GM13976 (cell line): ENCODE data around the gene KRTAP20-3.

Experiments used
- DNase-seq: peaks from one replicate; pipeline ENCODE4 v3.0.0; 2012; ENCODE audit warnings: low spot score
- CTCF ChIP-seq: IDR thresholded peaks from 2 replicates; pipeline ENCODE4 v1.5.1; 2012; ENCODE audit warnings: borderline replicate concordance, mild to moderate bottlenecking; ENCODE audit not compliant: insufficient read depth; ENCODE audit errors: extremely low read depth, missing control alignments, control extremely low read depth
- in situ Hi-C: fragments of 300-500 bp; cut with MboI; formaldehyde crosslinking; loops from one replicate; pipeline ENCODE4 v1.12.0; 2022; ENCODE audit warnings: low sequenced_read_pairs, mixed read lengths, inconsistent platforms; ENCODE audit not compliant: unreplicated experiment

Gene KRTAP20-3

GRCh38 chr21:30629200-30629599, 13.5 kb upstream of the KRTAP20-3 start:
- DNase-seq = no peak
- in situ Hi-C loops = no loop called here
- TF ChIP-seq CTCF = no peak

- no peak for DNase-seq
- no peak for TF ChIP-seq CTCF
- in situ Hi-C loops = no loop called here
Observed at GRCh38 chr21:30634906-30635305, 7.8 kb upstream of the KRTAP20-3 start, which contains the start of gene KRTAP20-2. Gene KRTAP20-2 (plus strand): TSS chr21:30635206. CDS start chr21:30635264, 58 bp downstream.

- no peak for DNase-seq
- TF ChIP-seq CTCF = no peak
- in situ Hi-C loops = no loop called here
Observed at GRCh38 chr21:30638686-30639085, 4.0 kb upstream of the KRTAP20-3 start.

- no peak for DNase-seq
- TF ChIP-seq CTCF = no peak
- in situ Hi-C loops = no loop called here
Observed at GRCh38 chr21:30646904-30647414, 4.3 kb downstream of the KRTAP20-3 start.

GRCh38 chr21:30652891-30653290, 10.2 kb downstream of the KRTAP20-3 start:
- no peak for DNase-seq
- in situ Hi-C loops = no loop called here
- no peak for TF ChIP-seq CTCF

GRCh38 chr21:30668776-30669175, 26.1 kb downstream of the KRTAP20-3 start:
- in situ Hi-C loops = no loop called here
- no peak for DNase-seq
- no peak for TF ChIP-seq CTCF
